ENCODE data around the gene HFM1. TPM values are rescaled to one million over a fixed set of nuclear protein-coding genes. Genes with fewer than 3 reads are reported as not detected.

HFM1 gene
- total and polyA plus RNA-seq, 2 donors (not counting 3 experiments of a cell fraction or from before 2014, with no cell fraction given) = 0.11 TPM; not detected in 1

DNA sequence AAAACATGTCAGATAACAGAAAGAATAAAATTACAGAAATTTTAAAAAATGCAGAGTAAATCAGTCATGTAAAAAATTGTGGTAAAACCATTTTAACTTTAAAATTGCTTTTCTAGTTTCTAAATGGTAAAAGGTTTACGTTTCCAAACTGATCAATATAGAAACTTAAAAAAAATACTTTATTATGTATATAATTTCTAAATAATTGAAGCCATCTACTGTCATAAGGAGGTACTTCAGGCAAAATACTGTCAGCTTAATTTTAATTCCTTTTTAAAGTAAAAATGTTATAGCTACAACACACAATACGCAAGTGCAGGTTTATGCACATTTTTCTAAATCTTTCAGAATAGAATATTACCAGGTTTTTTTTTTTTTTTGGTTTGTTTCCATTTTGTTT lies 159.9 kb downstream of the HFM1 start:
- TF ChIP-seq JUN (IDR thresholded peaks at IDR 0.05; ENCODE audit: borderline replicate concordance, insufficient read depth, insufficient read length, low read depth) = no peak
- no peak for TF ChIP-seq MYC (IDR thresholded peaks at IDR 0.05; ENCODE audit: low read depth, low read length)
- no peak for TF ChIP-seq EZH2 (IDR thresholded peaks at IDR 0.05; ENCODE audit: borderline replicate concordance, low read depth, low read length, severe bottlenecking)
- TF ChIP-seq, protein P1, sequence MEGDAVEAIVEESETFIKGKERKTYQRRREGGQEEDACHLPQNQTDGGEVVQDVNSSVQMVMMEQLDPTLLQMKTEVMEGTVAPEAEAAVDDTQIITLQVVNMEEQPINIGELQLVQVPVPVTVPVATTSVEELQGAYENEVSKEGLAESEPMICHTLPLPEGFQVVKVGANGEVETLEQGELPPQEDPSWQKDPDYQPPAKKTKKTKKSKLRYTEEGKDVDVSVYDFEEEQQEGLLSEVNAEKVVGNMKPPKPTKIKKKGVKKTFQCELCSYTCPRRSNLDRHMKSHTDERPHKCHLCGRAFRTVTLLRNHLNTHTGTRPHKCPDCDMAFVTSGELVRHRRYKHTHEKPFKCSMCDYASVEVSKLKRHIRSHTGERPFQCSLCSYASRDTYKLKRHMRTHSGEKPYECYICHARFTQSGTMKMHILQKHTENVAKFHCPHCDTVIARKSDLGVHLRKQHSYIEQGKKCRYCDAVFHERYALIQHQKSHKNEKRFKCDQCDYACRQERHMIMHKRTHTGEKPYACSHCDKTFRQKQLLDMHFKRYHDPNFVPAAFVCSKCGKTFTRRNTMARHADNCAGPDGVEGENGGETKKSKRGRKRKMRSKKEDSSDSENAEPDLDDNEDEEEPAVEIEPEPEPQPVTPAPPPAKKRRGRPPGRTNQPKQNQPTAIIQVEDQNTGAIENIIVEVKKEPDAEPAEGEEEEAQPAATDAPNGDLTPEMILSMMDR (IDR thresholded peaks at IDR 0.05; ENCODE audit: extremely low read depth in 1 of 2, insufficient read depth in 1 of 2, low read depth in 1 of 2, low read length in 2 of 2) = no peak
- TF ChIP-seq FOS (IDR thresholded peaks at IDR 0.05; ENCODE audit: borderline replicate concordance, insufficient read depth, low read length) = no peak
- TF ChIP-seq, protein P2, sequence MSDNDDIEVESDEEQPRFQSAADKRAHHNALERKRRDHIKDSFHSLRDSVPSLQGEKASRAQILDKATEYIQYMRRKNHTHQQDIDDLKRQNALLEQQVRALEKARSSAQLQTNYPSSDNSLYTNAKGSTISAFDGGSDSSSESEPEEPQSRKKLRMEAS (IDR thresholded peaks at IDR 0.05; ENCODE audit: insufficient read depth, insufficient read length) = no peak
- TF ChIP-seq POLR2A (IDR thresholded peaks at IDR 0.05; ENCODE audit: low read depth, low read length) = no peak
- TF ChIP-seq GATA2 (IDR thresholded peaks at IDR 0.05; ENCODE audit: insufficient read depth, insufficient read length, low read depth, low read length) = no peak
- TF ChIP-seq POLR2AphosphoS5 (IDR thresholded peaks at IDR 0.05; ENCODE audit: insufficient read depth, low read depth, low read length) = no peak
- POLR2A ChIA-PET = no interaction called here
- Histone ChIP-seq H3K27me3 (ENCODE audit: control insufficient read depth in 2 of 2, insufficient read depth in 2 of 2, low read length in 2 of 2) (peaks cover 0 to 1% of the 10 kb centered on the region in 2 experiments), H3K9ac (replicated peaks; ENCODE audit: extremely low read depth, insufficient read depth, low read length) (no peak overlapping the region), H3K4me3 (replicated peaks in 1 of 3; ENCODE audit: insufficient read depth in 1 of 3, low read depth in 1 of 3, low read length in 3 of 3) (no peak overlapping the region), H3K4me1 (ENCODE audit: control insufficient read depth, extremely low read depth, insufficient read depth, low read length) (no peaks in the 10 kb centered on the region), H2AFZ (ENCODE audit: low read depth, low read length) (no peak overlapping the region), H3K36me3 (ENCODE audit: control insufficient read depth in 2 of 2, extremely low read depth in 1 of 2, insufficient read depth in 2 of 2, low read length in 2 of 2) (no peaks in the 10 kb centered on the region), H3K79me2 (ENCODE audit: control insufficient read depth, insufficient read depth, low read length) (no peaks in the 10 kb centered on the region), H3K4me2 (ENCODE audit: insufficient read depth, low read length) (no peak overlapping the region), H4K20me1 (replicated peaks; ENCODE audit: control insufficient read depth, extremely low read depth, insufficient read depth, low read length) (no peaks in the 10 kb centered on the region), H3K9me3 (replicated peaks; ENCODE audit: control insufficient read depth, insufficient read depth, low read length) (no peaks in the 10 kb centered on the region), H3K9me1 (replicated peaks; ENCODE audit: control insufficient read depth, extremely low read depth, insufficient read depth, low read length) (no peaks in the 10 kb centered on the region), H3K27ac (ENCODE audit: insufficient read depth, low read depth, low read length) (no peak overlapping the region)
- FAIRE-seq (no peak), DNase-seq (ENCODE audit: low read depth, low spot score) (no peak)
- intact Hi-C loops (cut with micrococcal nuclease) = no loop called here
- dilution Hi-C loops (cut with MboI; ENCODE audit: extremely low pct_ligation_motif_present, low sequenced_read_pairs) = no loop called here
- CTCF ChIA-PET = interaction anchor here (0.7 to 3.8 kb wide), 7 partner anchors 9 to 523 kb away, joined by 3 to 22 read pairs (median 3); no protein-coding TSS in a partner anchor
- no TSS peak for BruUV-seq (replicated peaks)
